Thyroid gland (tissue), 4 donors: ENCODE measurements around the gene KLC3. TPM values are rescaled to one million over a fixed set of nuclear protein-coding genes. Genes with fewer than 3 reads are reported as not detected.

Experiments
- DNase-seq, 2 donors: peaks; one replicate each; pipeline ENCODE4 v3.0.0-alpha.2; 2019
- H3K27ac ChIP-seq, 3 donors: fragments of 200-600 bp; sonication (generic); 1 replicate in 2 of 3; 2 replicates in 1 of 3; pipeline ENCODE4 v1.5.1; 2016 to 2019; ENCODE audit warnings: mild to moderate bottlenecking in 1 of 3, moderate library complexity in 1 of 3
- H3K27me3 ChIP-seq: fragments of 200-600 bp; sonication (generic); one replicate; pipeline ENCODE4 v1.5.1; 2019
- H3K36me3 ChIP-seq, 2 donors: fragments of 200-600 bp; sonication (generic); one replicate each; pipeline ENCODE4 v1.5.1; 2016 to 2019
- H3K4me1 ChIP-seq, 2 donors: fragments of 200-600 bp; sonication (generic); one replicate each; pipeline ENCODE4 v1.5.1; 2017 to 2019
- H3K4me3 ChIP-seq, 3 donors: fragments of 200-600 bp; sonication (generic); replicated peaks in 1 of 3; 1 replicate in 2 of 3; 2 replicates in 1 of 3; pipeline ENCODE4 v1.5.1; 2016; ENCODE audit warnings: mild to moderate bottlenecking in 1 of 3
- H3K9me3 ChIP-seq: fragments of 200-600 bp; sonication (generic); one replicate; pipeline ENCODE4 v1.5.1; 2017
- CTCF ChIP-seq, 6 experiments: fragments of 200-600 bp in 3 of 6; fragments of 450-650 bp in 3 of 6; sonication (generic) in 3 of 6; IDR thresholded peaks; one replicate each; pipeline ENCODE4 v1.5.1; 2016 to 2019; ENCODE audit warnings: antibody characterized with exemption in 6 of 6, mild to moderate bottlenecking in 2 of 6, inconsistent platforms in 1 of 6, moderate library complexity in 1 of 6
- POLR2A ChIP-seq, 2 donors: fragments of 450-650 bp; IDR thresholded peaks; one replicate each; pipeline ENCODE4 v1.6.1; 2017; ENCODE audit warnings: antibody characterized with exemption in 2 of 2, mild to moderate bottlenecking in 2 of 2, moderate library complexity in 1 of 2
- WGBS, 2 donors: methylation state at CpG; one replicate each; pipeline ENCODE4 v1.1.5; 2017; 5-methylcytosine and 5-hydroxymethylcytosine counted together
- intact Hi-C: fragments of 100-400 bp; cut with DNase I; formaldehyde crosslinking; loops from one replicate; pipeline ENCODE4 v1.15.1; 2023
- total RNA-seq, 4 donors: library from RNA; depleted of rRNA; stranded (reverse); fragments of >200 nt; gene quantifications; one replicate each; pipeline ENCODE4 v1.2.3, GENCODE V29; 2016

The KLC3 gene
- total RNA-seq, 4 donors from 2014 or later: 0.45 to 1.2 (median 0.83) TPM

GRCh38 chr19:45344621-45345505 is 4.3 kb downstream of the KLC3 start:
- Histone ChIP-seq H3K9me3 (no peaks in the 10 kb centered on the region), H3K27ac (no peak overlapping the region), H3K4me3 (no peak overlapping the region), H3K4me1 (peaks cover 0 to 6% of the 10 kb centered on the region in 2 donors), H3K27me3 (no peaks in the 10 kb centered on the region), H3K36me3 (no peaks in the 10 kb centered on the region)
- no peak for DNase-seq
- intact Hi-C loops: loop anchor here (5.0 kb wide), 1 partner anchor 93 kb away; the partner anchor contains the start of gene MARK4
- TF ChIP-seq POLR2A (IDR thresholded peaks at IDR 0.05): no peak
- TF ChIP-seq CTCF (IDR thresholded peaks at IDR 0.05): no peak
- 47 to 55% methylated on average over 7 to 15 of the region's 15 CpGs for WGBS, 2 donors

GRCh38 chr19:45345506-45345860 is 4.9 kb downstream of the KLC3 start:
- 81 to 82% methylated on average over 9 to 12 of the region's 15 CpGs for WGBS, 2 donors
- Histone ChIP-seq H3K9me3 (no peaks in the 10 kb centered on the region), H3K27me3 (no peaks in the 10 kb centered on the region), H3K36me3 (no peaks in the 10 kb centered on the region), H3K4me1 (peaks cover 0 to 4% of the 10 kb centered on the region in 2 donors), H3K27ac (no peak overlapping the region), H3K4me3 (no peak overlapping the region)
- intact Hi-C loops: no loop called here
- no peak for TF ChIP-seq CTCF (IDR thresholded peaks at IDR 0.05)
- no peak for TF ChIP-seq POLR2A (IDR thresholded peaks at IDR 0.05)
- no peak for DNase-seq

- no peak for DNase-seq
- peaks cover 0 to 3% of the 10 kb centered on the region in 2 donors for H3K36me3 ChIP-seq
- TF ChIP-seq CTCF (IDR thresholded peaks at IDR 0.05) (no peak), POLR2A (IDR thresholded peaks at IDR 0.05) (no peak)
- H3K27ac ChIP-seq: no peak overlapping the region
- WGBS, 2 donors: 61 to 77% methylated on average over 2 to 21 of the region's 27 CpGs
- no peaks in the 10 kb centered on the region for H3K9me3 ChIP-seq
- no peaks in the 10 kb centered on the region for H3K27me3 ChIP-seq
- intact Hi-C loops: no loop called here
- no peaks in the 10 kb centered on the region for H3K4me1 ChIP-seq
- H3K4me3 ChIP-seq: no peak overlapping the region
Measured at GRCh38 chr19:45346449-45346848, 5.9 kb downstream of the KLC3 start.

GRCh38 chr19:45347570-45348366 is 7.2 kb downstream of the KLC3 start:
- WGBS, 2 donors: 67 to 78% methylated on average over 7 to 8 of the region's 25 CpGs
- TF ChIP-seq POLR2A (IDR thresholded peaks at IDR 0.05) (no peak), CTCF (IDR thresholded peaks at IDR 0.05) (no peak)
- intact Hi-C loops: no loop called here
- peaks cover 3 to 6% of the 10 kb centered on the region in 2 donors for H3K36me3 ChIP-seq
- H3K4me3 ChIP-seq: no peak overlapping the region
- H3K27me3 ChIP-seq: no peaks in the 10 kb centered on the region
- H3K9me3 ChIP-seq: no peaks in the 10 kb centered on the region
- DNase-seq: no peak
- H3K4me1 ChIP-seq: no peaks in the 10 kb centered on the region
- H3K27ac ChIP-seq: no peak overlapping the region
